KOPT-K1 (cell line): ENCODE measurements around the gene MAVS.
"Not testable (repeated sequence)": the region's sequence is repeated elsewhere in the genome, so short reads cannot be mapped to it uniquely, and the experiment has no call there.

Source experiments
- H3K27ac ChIP-seq: fragments of 200-600 bp; sonication (generic); 2 replicates; pipeline ENCODE4 v1.5.1; 2016; ENCODE audit warnings: antibody characterized with exemption, mild to moderate bottlenecking, low read depth, low read length; ENCODE audit not compliant: poor library complexity, severe bottlenecking
- H3K36me3 ChIP-seq: fragments of 200-600 bp; sonication (generic); 2 replicates; pipeline ENCODE4 v1.5.1; 2017; ENCODE audit warnings: antibody characterized with exemption, mild to moderate bottlenecking, low read length, moderate library complexity; ENCODE audit not compliant: insufficient read depth
- H3K9me3 ChIP-seq: fragments of 200-600 bp; sonication (generic); 2 replicates; pipeline ENCODE4 v1.5.1; 2017; ENCODE audit warnings: antibody characterized with exemption, low read length, mild to moderate bottlenecking; ENCODE audit not compliant: insufficient read depth, poor library complexity, severe bottlenecking

MAVS gene

DNA sequence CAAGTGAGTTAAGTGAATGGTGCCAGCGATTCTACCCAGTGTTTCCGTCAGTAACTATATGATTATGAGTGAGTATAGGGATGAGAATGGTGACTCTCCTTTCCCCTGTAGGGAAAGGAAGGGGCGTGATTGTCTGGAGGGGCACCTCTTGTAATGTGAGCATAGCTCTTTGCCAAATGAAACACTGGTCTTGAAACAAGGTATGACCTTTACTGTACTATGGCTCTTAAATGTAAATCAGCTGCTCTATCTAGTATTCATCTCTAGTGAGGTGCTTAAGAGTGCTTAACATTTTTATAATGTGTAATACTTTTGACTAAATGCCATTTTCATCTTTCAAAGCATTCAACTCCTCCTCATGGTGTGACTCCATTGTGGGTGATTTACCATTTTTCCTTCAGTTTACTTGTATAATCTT, 53.6 kb downstream of the MAVS start:
- H3K27ac ChIP-seq = no peak overlapping the region
- H3K9me3 ChIP-seq = no peaks in the 10 kb centered on the region

DNA sequence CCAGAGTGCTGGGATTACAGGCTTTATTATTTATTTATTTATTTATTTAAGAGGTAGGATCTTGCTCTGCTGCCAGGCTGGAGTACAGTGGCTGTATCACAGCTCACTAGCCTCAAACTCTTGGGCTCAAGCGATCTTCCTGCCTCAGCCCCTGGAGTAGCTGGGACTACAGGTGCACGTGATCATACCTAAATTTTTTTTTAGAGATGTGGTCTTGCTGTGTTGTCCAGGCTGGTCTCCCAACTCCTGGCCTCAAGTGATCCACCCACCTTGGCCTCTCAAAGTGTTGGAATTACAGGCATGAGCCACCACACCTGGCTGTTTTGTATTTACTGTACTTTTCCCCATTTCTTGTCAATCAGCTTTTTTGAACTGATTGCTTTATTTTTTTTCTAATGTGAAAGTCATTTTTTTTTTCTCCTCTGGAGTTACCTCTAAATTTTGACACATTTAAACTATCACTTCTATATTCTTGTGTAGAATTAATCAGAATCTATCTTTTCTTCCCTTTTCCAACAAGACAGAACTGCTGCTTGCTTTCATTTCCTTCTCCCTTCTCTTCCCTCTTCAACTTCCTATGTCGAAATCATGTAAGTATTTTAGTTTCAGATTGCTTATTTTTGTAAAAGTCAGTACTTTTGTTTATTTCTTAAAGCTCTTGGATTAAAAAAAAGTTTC, 54.5 kb downstream of the MAVS start:
- peaks cover 26% of the 10 kb centered on the region; the same call in 1 of the 2 replicates for H3K36me3 ChIP-seq
- H3K9me3 ChIP-seq = no peaks in the 10 kb centered on the region
- H3K27ac ChIP-seq = no peak overlapping the region

More for the DNA sequence above, 53.6 kb downstream of the MAVS start:
- peaks cover 32% of the 10 kb centered on the region; the same call in 1 of the 2 replicates for H3K36me3 ChIP-seq

GRCh38 chr20:3901706-3902440, 55.2 kb downstream of the MAVS start:
- Histone ChIP-seq H3K9me3 (no peaks in the 10 kb centered on the region), H3K36me3 (peaks cover 20% of the 10 kb centered on the region; the same call in 1 of the 2 replicates), H3K27ac (no peak overlapping the region)

DNA sequence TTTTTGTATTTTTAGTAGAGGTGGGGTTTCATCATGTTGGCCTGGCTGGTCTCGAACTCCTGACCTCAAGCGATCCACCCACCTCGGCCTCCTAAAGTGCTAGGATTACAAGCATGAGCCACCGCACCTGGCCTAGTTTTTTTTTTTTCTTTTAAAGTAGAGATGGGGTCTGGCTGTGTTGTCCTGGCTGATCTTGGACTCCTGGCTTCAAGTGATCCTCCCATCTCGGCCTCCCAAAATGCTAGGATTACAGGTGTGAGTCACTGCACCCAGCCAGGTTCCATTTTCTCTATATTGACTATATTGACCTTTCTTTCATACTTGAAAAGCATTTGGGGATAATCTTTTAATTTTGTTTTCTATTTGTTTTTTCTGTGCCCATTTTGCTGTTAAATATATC, 55.8 kb downstream of the MAVS start:
- peaks cover 19% of the 10 kb centered on the region for H3K36me3 ChIP-seq
- no peaks in the 10 kb centered on the region for H3K9me3 ChIP-seq
- H3K27ac ChIP-seq = no peak overlapping the region

- Histone ChIP-seq H3K36me3 (peaks cover 32% of the 10 kb centered on the region), H3K27ac (no peak overlapping the region), H3K9me3 (no peaks in the 10 kb centered on the region)
Observed at GRCh38 chr20:3904224-3904623, 57.6 kb downstream of the MAVS start.

- no peak overlapping the region for H3K27ac ChIP-seq
- H3K36me3 ChIP-seq = peaks cover 38% of the 10 kb centered on the region
- no peaks in the 10 kb centered on the region for H3K9me3 ChIP-seq
Observed at GRCh38 chr20:3904857-3905256, 58.2 kb downstream of the MAVS start.

- H3K9me3 ChIP-seq, H3K27ac ChIP-seq: not testable (repeated sequence)
- H3K36me3 ChIP-seq = peaks cover 60% of the 10 kb centered on the region
Observed at GRCh38 chr20:3906744-3907721, 60.4 kb downstream of the MAVS start.

- peaks cover 75% of the 10 kb centered on the region for H3K36me3 ChIP-seq
- H3K9me3 ChIP-seq = no peaks in the 10 kb centered on the region
- H3K27ac ChIP-seq = no peak overlapping the region
Observed at GRCh38 chr20:3908667-3909066, 62.0 kb downstream of the MAVS start.

- Histone ChIP-seq H3K36me3 (peaks cover 85% of the 10 kb centered on the region), H3K9me3 (no peaks in the 10 kb centered on the region), H3K27ac (no peak overlapping the region)
Observed at GRCh38 chr20:3909952-3910366, 63.3 kb downstream of the MAVS start.

DNA sequence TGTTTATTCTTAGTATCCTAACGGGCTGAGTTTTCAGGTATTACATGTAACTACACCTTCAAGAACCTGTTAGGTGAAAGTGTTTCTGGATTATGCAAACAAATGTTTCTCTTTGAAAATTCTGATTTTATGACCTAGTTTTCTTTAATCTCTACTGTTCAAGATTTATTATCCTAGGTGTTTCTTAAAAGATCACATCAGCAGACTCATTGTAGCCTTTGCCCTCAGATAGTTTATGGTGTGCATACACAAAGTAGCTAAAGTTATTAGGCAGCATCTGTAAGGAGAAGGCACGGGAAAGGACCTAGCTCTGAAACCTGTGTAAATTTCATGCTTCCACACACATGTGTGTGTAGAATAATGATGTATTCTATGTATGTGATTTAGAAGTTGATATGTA, 64.2 kb downstream of the MAVS start:
- no peak overlapping the region for H3K27ac ChIP-seq
- peaks cover 91% of the 10 kb centered on the region for H3K36me3 ChIP-seq
- no peaks in the 10 kb centered on the region for H3K9me3 ChIP-seq

DNA sequence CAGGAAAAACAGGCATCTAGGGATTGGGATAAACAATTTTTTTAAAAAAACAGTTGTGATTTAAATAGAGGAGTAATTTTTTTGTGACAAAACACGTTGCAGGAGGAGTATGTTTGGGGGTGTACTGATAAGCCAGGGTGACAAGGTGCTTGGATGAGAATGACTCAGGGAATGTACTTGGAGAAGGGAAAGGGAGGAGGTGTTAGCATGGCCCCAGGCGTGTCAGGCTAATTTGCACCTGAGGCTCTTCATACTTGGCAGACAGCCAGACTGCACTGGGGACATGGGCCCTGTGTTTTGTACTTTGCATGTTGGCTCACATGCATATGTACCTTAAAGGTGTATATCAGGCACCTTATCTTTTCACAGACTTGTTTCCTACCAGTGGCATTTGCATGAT, 65.3 kb downstream of the MAVS start:
- Histone ChIP-seq H3K36me3 (peaks cover 98% of the 10 kb centered on the region), H3K27ac (no peak overlapping the region), H3K9me3 (no peaks in the 10 kb centered on the region)

GRCh38 chr20:3914446-3914845, 67.8 kb downstream of the MAVS start:
- Histone ChIP-seq H3K27ac (no peak overlapping the region), H3K36me3 (peaks cover 99% of the 10 kb centered on the region), H3K9me3 (no peaks in the 10 kb centered on the region)

DNA sequence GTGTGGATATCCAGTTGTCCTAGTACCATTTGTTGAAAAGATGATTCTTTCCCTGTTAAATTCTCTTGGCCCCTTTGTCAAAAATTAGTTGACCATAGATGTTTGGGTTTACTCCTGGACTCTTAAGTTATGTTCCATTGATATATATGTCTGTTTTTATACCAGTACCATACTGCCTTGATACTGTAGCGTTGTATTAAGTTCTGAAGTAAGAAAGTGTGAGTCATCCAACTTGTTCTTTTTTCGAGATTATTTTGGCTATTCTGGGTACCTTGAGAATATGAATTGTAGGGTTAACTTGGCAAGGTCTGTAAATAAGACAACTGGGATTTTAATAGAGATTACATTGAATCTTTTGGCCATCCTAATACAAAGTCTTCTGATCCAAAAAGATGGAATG, 69.1 kb downstream of the MAVS start:
- Histone ChIP-seq H3K36me3 (peaks cover 99% of the 10 kb centered on the region), H3K9me3 (no peaks in the 10 kb centered on the region), H3K27ac (no peak overlapping the region)

GRCh38 chr20:3916364-3916763, 69.7 kb downstream of the MAVS start:
- no peak overlapping the region for H3K27ac ChIP-seq
- peaks cover 99% of the 10 kb centered on the region for H3K36me3 ChIP-seq
- no peaks in the 10 kb centered on the region for H3K9me3 ChIP-seq

GRCh38 chr20:3919352-3919751, 72.7 kb downstream of the MAVS start:
- Histone ChIP-seq H3K36me3 (peaks cover 100% of the 10 kb centered on the region), H3K9me3 (no peaks in the 10 kb centered on the region), H3K27ac (no peak overlapping the region)
